Measurements from ENCODE around the gene MAN1A1.

The MAN1A1 gene

DNA sequence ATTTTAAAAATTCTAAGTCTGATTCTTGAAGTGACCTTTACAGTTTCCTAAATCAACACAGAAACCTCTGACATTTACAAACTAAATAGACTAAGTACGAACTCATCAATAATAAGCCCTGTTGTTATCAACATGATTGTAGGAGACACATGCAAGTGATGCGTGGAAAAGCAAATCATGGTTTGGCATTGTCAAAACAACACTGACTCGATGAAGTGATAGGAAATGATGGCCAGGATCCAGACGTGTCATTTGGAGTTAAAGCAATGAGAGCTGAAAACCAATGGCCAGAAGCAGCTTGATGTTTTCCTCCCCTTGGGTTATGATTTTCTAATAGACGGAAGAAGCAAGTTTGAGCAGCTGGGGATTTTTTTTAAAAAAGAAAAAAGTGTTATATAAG, 153.7 kb downstream of the MAN1A1 start:
- Histone ChIP-seq H3K18ac (ENCODE audit: low read length) (no peak overlapping the region), H3K9ac (ENCODE audit: low read depth, low read length, poor library complexity) (no peak overlapping the region), H2BK120ac (ENCODE audit: low read depth, low read length) (no peak overlapping the region), H3K27me3 (ENCODE audit: control insufficient read depth in 3 of 3, insufficient read depth in 3 of 3, low read depth in 1 of 3, low read length in 3 of 3) (no peaks in the 10 kb centered on the region), H3K4me3 (ENCODE audit: low read length in 2 of 2) (no peak overlapping the region), H4K8ac (ENCODE audit: low read depth, low read length) (no peak overlapping the region), H2BK15ac (ENCODE audit: low read length) (no peak overlapping the region), H2AFZ (ENCODE audit: low read length) (no peak overlapping the region), H2BK12ac (ENCODE audit: low read length) (no peak overlapping the region), H3K9me3 (replicated peaks in 1 of 2; ENCODE audit: control insufficient read depth in 2 of 2, insufficient read depth in 1 of 2, low read depth in 1 of 2, low read length in 2 of 2) (no peaks in the 10 kb centered on the region), H3K36me3 (replicated peaks in 1 of 2; ENCODE audit: control insufficient read depth in 2 of 2, insufficient read depth in 2 of 2, low read length in 2 of 2) (no peaks in the 10 kb centered on the region), H3K4me1 (ENCODE audit: control insufficient read depth in 2 of 2, insufficient read depth in 1 of 2, low read depth in 1 of 2, low read length in 2 of 2) (no peaks in the 10 kb centered on the region), H3K79me1 (ENCODE audit: low read depth, low read length) (no peaks in the 10 kb centered on the region), H4K91ac (ENCODE audit: low read depth, low read length, poor library complexity) (no peak overlapping the region), H3K4me2 (ENCODE audit: insufficient read depth, low read length, poor library complexity, severe bottlenecking) (no peak overlapping the region), H2AK5ac (ENCODE audit: low read depth, low read length) (no peak overlapping the region), H3K4ac (ENCODE audit: low read length) (no peak overlapping the region), H3K27ac (replicated peaks; ENCODE audit: low read length) (no peak overlapping the region), H3K23ac (ENCODE audit: low read depth, low read length, poor library complexity) (no peak overlapping the region), H3K14ac (ENCODE audit: low read length) (no peak overlapping the region), H2BK5ac (ENCODE audit: low read length) (no peak overlapping the region)
- no CpG with 5 or more reads among the region's 5 CpGs for WGBS, 2 donors (ENCODE audit: extremely low coverage in 2 of 2, insufficient read length in 2 of 2, insufficient replicate concordance in 1 of 2)
- DNase-seq (ENCODE audit: low spot score), result no peak

DNA sequence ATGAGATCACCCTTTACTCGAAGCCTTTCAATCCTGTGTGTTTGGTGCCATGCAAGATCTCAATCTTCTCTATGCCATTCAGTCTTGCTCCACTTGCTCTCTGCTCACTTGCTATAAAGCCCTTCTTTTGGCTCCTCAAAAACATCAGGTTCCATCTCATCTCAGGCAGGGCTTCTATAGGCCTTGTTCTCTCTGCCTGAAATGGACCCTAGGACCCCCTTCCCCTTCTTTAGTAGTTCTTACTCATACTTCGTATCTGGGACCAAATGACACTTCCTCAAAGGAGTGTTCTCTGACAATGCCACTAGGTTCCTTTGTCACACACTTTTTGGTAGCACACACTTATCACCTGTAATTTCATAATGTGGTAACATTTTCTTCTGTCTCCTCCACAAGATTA, 154.4 kb downstream of the MAN1A1 start:
- Histone ChIP-seq H3K4me2 (ENCODE audit: insufficient read depth, low read length, poor library complexity, severe bottlenecking) (no peak overlapping the region), H3K27ac (replicated peaks; ENCODE audit: low read length) (no peak overlapping the region), H3K9ac (ENCODE audit: low read depth, low read length, poor library complexity) (no peak overlapping the region), H4K91ac (ENCODE audit: low read depth, low read length, poor library complexity) (no peak overlapping the region), H4K8ac (ENCODE audit: low read depth, low read length) (no peak overlapping the region), H3K36me3 (replicated peaks in 1 of 2; ENCODE audit: control insufficient read depth in 2 of 2, insufficient read depth in 2 of 2, low read length in 2 of 2) (no peaks in the 10 kb centered on the region), H3K4me3 (ENCODE audit: low read length in 2 of 2) (no peak overlapping the region), H2BK15ac (ENCODE audit: low read length) (no peak overlapping the region), H3K27me3 (ENCODE audit: control insufficient read depth in 3 of 3, insufficient read depth in 3 of 3, low read depth in 1 of 3, low read length in 3 of 3) (no peaks in the 10 kb centered on the region), H3K4me1 (ENCODE audit: control insufficient read depth in 2 of 2, insufficient read depth in 1 of 2, low read depth in 1 of 2, low read length in 2 of 2) (no peaks in the 10 kb centered on the region), H3K79me1 (ENCODE audit: low read depth, low read length) (no peaks in the 10 kb centered on the region), H2AK5ac (ENCODE audit: low read depth, low read length) (no peak overlapping the region), H3K9me3 (replicated peaks in 1 of 2; ENCODE audit: control insufficient read depth in 2 of 2, insufficient read depth in 1 of 2, low read depth in 1 of 2, low read length in 2 of 2) (no peaks in the 10 kb centered on the region), H3K23ac (ENCODE audit: low read depth, low read length, poor library complexity) (no peak overlapping the region), H3K4ac (ENCODE audit: low read length) (no peak overlapping the region), H2AFZ (ENCODE audit: low read length) (no peak overlapping the region), H3K14ac (ENCODE audit: low read length) (no peak overlapping the region), H2BK12ac (ENCODE audit: low read length) (no peak overlapping the region), H2BK5ac (ENCODE audit: low read length) (no peak overlapping the region), H2BK120ac (ENCODE audit: low read depth, low read length) (no peak overlapping the region), H3K18ac (ENCODE audit: low read length) (no peak overlapping the region)
- no CpG with 5 or more reads among the region's 2 CpGs for WGBS, 2 donors (ENCODE audit: extremely low coverage in 2 of 2, insufficient read length in 2 of 2, insufficient replicate concordance in 1 of 2)
- DNase-seq (ENCODE audit: low spot score), result no peak

DNA sequence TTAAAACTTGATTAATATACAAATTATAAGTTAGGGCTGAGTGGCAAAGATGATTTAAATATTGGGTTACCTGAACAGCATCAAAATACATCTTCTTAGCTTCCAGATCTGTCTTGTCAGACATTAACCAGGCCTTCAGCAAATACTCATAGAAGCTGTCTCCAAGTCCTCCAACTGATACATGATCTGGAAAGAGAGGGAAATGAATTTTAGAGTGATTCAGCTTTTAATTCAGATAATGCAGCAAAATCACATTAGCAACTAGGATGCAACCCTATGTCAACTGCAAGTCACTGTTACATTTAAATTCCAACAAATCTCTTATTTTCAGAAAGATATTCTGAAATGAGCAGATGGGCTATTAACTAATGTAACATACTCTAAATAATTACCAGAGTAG, 155.9 kb downstream of the MAN1A1 start:
- no peak overlapping the region for H3K23ac ChIP-seq (ENCODE audit: low read depth, low read length, poor library complexity)
- H4K8ac ChIP-seq (ENCODE audit: low read depth, low read length), result no peak overlapping the region
- H2BK120ac ChIP-seq (ENCODE audit: low read depth, low read length), result no peak overlapping the region
- H3K9ac ChIP-seq (ENCODE audit: low read depth, low read length, poor library complexity), result no peak overlapping the region
- H3K4ac ChIP-seq (ENCODE audit: low read length), result no peak overlapping the region
- H3K4me1 ChIP-seq (ENCODE audit: control insufficient read depth in 2 of 2, insufficient read depth in 1 of 2, low read depth in 1 of 2, low read length in 2 of 2), result no peaks in the 10 kb centered on the region
- H3K9me3 ChIP-seq (replicated peaks in 1 of 2; ENCODE audit: control insufficient read depth in 2 of 2, insufficient read depth in 1 of 2, low read depth in 1 of 2, low read length in 2 of 2), result no peaks in the 10 kb centered on the region
- no peaks in the 10 kb centered on the region for H3K36me3 ChIP-seq (replicated peaks in 1 of 2; ENCODE audit: control insufficient read depth in 2 of 2, insufficient read depth in 2 of 2, low read length in 2 of 2)
- H2AFZ ChIP-seq (ENCODE audit: low read length), result no peak overlapping the region
- H3K27ac ChIP-seq (replicated peaks; ENCODE audit: low read length), result no peak overlapping the region
- H3K79me1 ChIP-seq (ENCODE audit: low read depth, low read length), result no peaks in the 10 kb centered on the region
- H3K4me2 ChIP-seq (ENCODE audit: insufficient read depth, low read length, poor library complexity, severe bottlenecking), result no peak overlapping the region
- H3K4me3 ChIP-seq (ENCODE audit: low read length in 2 of 2), result no peak overlapping the region
- DNase-seq (ENCODE audit: low spot score), result no peak
- no peaks in the 10 kb centered on the region for H3K27me3 ChIP-seq (ENCODE audit: control insufficient read depth in 3 of 3, insufficient read depth in 3 of 3, low read depth in 1 of 3, low read length in 3 of 3)
- H3K14ac ChIP-seq (ENCODE audit: low read length), result no peak overlapping the region
- no peak overlapping the region for H2BK12ac ChIP-seq (ENCODE audit: low read length)
- no peak overlapping the region for H2BK5ac ChIP-seq (ENCODE audit: low read length)
- H4K91ac ChIP-seq (ENCODE audit: low read depth, low read length, poor library complexity), result no peak overlapping the region
- no peak overlapping the region for H2BK15ac ChIP-seq (ENCODE audit: low read length)
- no peak overlapping the region for H3K18ac ChIP-seq (ENCODE audit: low read length)
- no peak overlapping the region for H2AK5ac ChIP-seq (ENCODE audit: low read depth, low read length)

DNA sequence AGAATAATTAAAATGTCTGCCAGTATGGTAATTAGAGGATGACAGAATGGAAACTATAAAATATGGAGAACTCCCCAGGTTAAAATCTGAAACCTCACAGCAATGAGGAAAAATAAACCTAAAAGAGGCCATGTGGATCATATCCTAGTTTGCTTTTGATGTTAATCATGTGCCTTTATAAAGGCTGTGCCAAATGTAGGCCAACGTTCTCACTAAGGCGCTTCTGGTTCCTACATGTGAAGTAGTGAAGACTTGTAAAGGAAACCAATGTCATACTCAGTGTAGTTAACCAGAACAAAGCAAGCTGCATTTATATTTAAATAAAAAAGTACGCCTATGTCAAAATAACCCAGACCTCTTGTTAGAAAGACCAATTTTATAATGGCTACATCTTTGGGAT, 157.4 kb downstream of the MAN1A1 start:
- H2AK5ac ChIP-seq (ENCODE audit: low read depth, low read length), result no peak overlapping the region
- no peak overlapping the region for H2BK120ac ChIP-seq (ENCODE audit: low read depth, low read length)
- H3K4me2 ChIP-seq (ENCODE audit: insufficient read depth, low read length, poor library complexity, severe bottlenecking), result no peak overlapping the region
- H3K14ac ChIP-seq (ENCODE audit: low read length), result no peak overlapping the region
- H3K79me1 ChIP-seq (ENCODE audit: low read depth, low read length), result no peaks in the 10 kb centered on the region
- H3K27me3 ChIP-seq (ENCODE audit: control insufficient read depth in 3 of 3, insufficient read depth in 3 of 3, low read depth in 1 of 3, low read length in 3 of 3), result no peaks in the 10 kb centered on the region
- H3K4me3 ChIP-seq (ENCODE audit: low read length in 2 of 2), result no peak overlapping the region
- H2BK12ac ChIP-seq (ENCODE audit: low read length), result no peak overlapping the region
- no peak overlapping the region for H3K18ac ChIP-seq (ENCODE audit: low read length)
- no peaks in the 10 kb centered on the region for H3K9me3 ChIP-seq (replicated peaks in 1 of 2; ENCODE audit: control insufficient read depth in 2 of 2, insufficient read depth in 1 of 2, low read depth in 1 of 2, low read length in 2 of 2)
- WGBS, 2 donors (ENCODE audit: extremely low coverage in 2 of 2, insufficient read length in 2 of 2, insufficient replicate concordance in 1 of 2), result no CpG with 5 or more reads among the region's 3 CpGs
- no peak overlapping the region for H4K91ac ChIP-seq (ENCODE audit: low read depth, low read length, poor library complexity)
- no peaks in the 10 kb centered on the region for H3K36me3 ChIP-seq (replicated peaks in 1 of 2; ENCODE audit: control insufficient read depth in 2 of 2, insufficient read depth in 2 of 2, low read length in 2 of 2)
- no peak overlapping the region for H3K23ac ChIP-seq (ENCODE audit: low read depth, low read length, poor library complexity)
- no peak overlapping the region for H4K8ac ChIP-seq (ENCODE audit: low read depth, low read length)
- no peak overlapping the region for H2BK5ac ChIP-seq (ENCODE audit: low read length)
- H3K4me1 ChIP-seq (ENCODE audit: control insufficient read depth in 2 of 2, insufficient read depth in 1 of 2, low read depth in 1 of 2, low read length in 2 of 2), result peaks cover 0 to 2% of the 10 kb centered on the region in 2 donors
- DNase-seq (ENCODE audit: low spot score), result no peak
- no peak overlapping the region for H3K27ac ChIP-seq (replicated peaks; ENCODE audit: low read length)
- no peak overlapping the region for H2AFZ ChIP-seq (ENCODE audit: low read length)
- no peak overlapping the region for H2BK15ac ChIP-seq (ENCODE audit: low read length)
- no peak overlapping the region for H3K4ac ChIP-seq (ENCODE audit: low read length)
- no peak overlapping the region for H3K9ac ChIP-seq (ENCODE audit: low read depth, low read length, poor library complexity)
